Measurements from ENCODE around the gene PLEKHG7.

GRCh38 chr12:92769124-92769901 lies 66.5 kb downstream of the PLEKHG7 start:
- TF ChIP-seq EZH2 (IDR thresholded peaks at IDR 0.05; ENCODE audit: insufficient read depth, poor library complexity, severe bottlenecking) (no peak), EZH2phosphoT487 (IDR thresholded peaks at IDR 0.05; ENCODE audit: insufficient read depth, low read depth) (no peak)

Measured in GM23248 (cell line).